OCI-LY1 (cell line): ENCODE data around the gene LSM4.

Experiments used
- H2AFZ ChIP-seq: fragments of 200-600 bp; sonication (generic), shearing (Covaris generic); 2 replicates; pipeline ENCODE4 v1.6.0; 2014; ENCODE audit warnings: antibody characterized with exemption, mild to moderate bottlenecking, low read length
- H3F3A ChIP-seq: fragments of 200-600 bp; sonication (generic), shearing (Covaris generic); 2 replicates; pipeline ENCODE4 v1.6.0; 2014; ENCODE audit warnings: mild to moderate bottlenecking, antibody characterized with exemption, low read length, moderate library complexity; ENCODE audit not compliant: insufficient read depth
- H3K27ac ChIP-seq: fragments of 200-600 bp; sonication (generic); 2 replicates; pipeline ENCODE4 v1.5.1; 2014; ENCODE audit warnings: low read length, mixed run types, mild to moderate bottlenecking, low read depth; ENCODE audit not compliant: poor library complexity, severe bottlenecking
- H3K27me3 ChIP-seq: fragments of 200-600 bp; sonication (generic); 2 replicates; pipeline ENCODE4 v1.6.0; 2014; ENCODE audit warnings: antibody characterized with exemption, mild to moderate bottlenecking, low read length, moderate library complexity; ENCODE audit not compliant: insufficient read depth
- H3K36me3 ChIP-seq: fragments of 200-600 bp; sonication (generic); 2 replicates; pipeline ENCODE4 v1.6.1; 2014; ENCODE audit warnings: mild to moderate bottlenecking, antibody characterized with exemption, low read length, moderate library complexity, mixed read lengths; ENCODE audit not compliant: insufficient read depth
- H3K4me1 ChIP-seq: fragments of 200-600 bp; sonication (generic); 2 replicates; pipeline ENCODE4 v1.5.1; 2014; ENCODE audit warnings: mild to moderate bottlenecking, low read length, moderate library complexity; ENCODE audit not compliant: insufficient read depth, severe bottlenecking
- H3K4me2 ChIP-seq: fragments of 200-600 bp; sonication (generic), shearing (Covaris generic); 2 replicates; pipeline ENCODE4 v1.6.1; 2014; ENCODE audit warnings: low read length
- H3K4me3 ChIP-seq: fragments of 200-600 bp; sonication (generic); 2 replicates; pipeline ENCODE4 v1.5.1; 2014; ENCODE audit warnings: low read length, low read depth, mild to moderate bottlenecking, mixed read lengths; ENCODE audit not compliant: poor library complexity, severe bottlenecking
- H3K79me2 ChIP-seq: fragments of 200-600 bp; shearing (Covaris generic); 2 replicates; pipeline ENCODE4 v1.6.1; 2016; ENCODE audit warnings: mixed run types, low read length, mixed read lengths; ENCODE audit not compliant: insufficient read depth
- H3K9ac ChIP-seq: fragments of 200-600 bp; sonication (generic), shearing (Covaris generic); 2 replicates; pipeline ENCODE4 v1.6.1; 2014; ENCODE audit warnings: mild to moderate bottlenecking, low read length, mixed read lengths
- H3K9me2 ChIP-seq: fragments of 200-600 bp; sonication (generic), shearing (Covaris generic); 2 replicates; pipeline ENCODE4 v1.6.1; 2014; ENCODE audit warnings: low read depth, mild to moderate bottlenecking, low read length, mixed read lengths
- H3K9me3 ChIP-seq: fragments of 200-600 bp; shearing (Covaris generic); 2 replicates; pipeline ENCODE4 v1.6.1; 2014; ENCODE audit warnings: low read length, mixed read lengths
- H4K20me1 ChIP-seq: fragments of 200-600 bp; sonication (generic), shearing (Covaris generic); 2 replicates; pipeline ENCODE4 v1.6.0; 2016; ENCODE audit warnings: mild to moderate bottlenecking, low read length; ENCODE audit not compliant: insufficient read depth
- CTCF ChIP-seq: fragments of 200-600 bp; sonication (generic), shearing (Covaris generic); IDR thresholded peaks from 2 replicates; pipeline ENCODE4 v1.5.1; 2017; ENCODE audit warnings: mild to moderate bottlenecking, antibody characterized with exemption, low read length, moderate library complexity, mixed read lengths
- EZH2 ChIP-seq: fragments of 200-600 bp; sonication (generic), shearing (Covaris generic); IDR thresholded peaks from 2 replicates; pipeline ENCODE4 v1.8.0; 2017; ENCODE audit warnings: borderline replicate concordance, mixed run types, mild to moderate bottlenecking, antibody characterized with exemption, low read length, moderate library complexity, mixed read lengths

Gene LSM4

GRCh38 chr19:18345296-18345695 is 22.4 kb upstream of the LSM4 start:
- Histone ChIP-seq H3K79me2 (no peaks in the 10 kb centered on the region), H3K36me3 (peaks cover 5% of the 10 kb centered on the region; the same call in 1 of the 2 replicates), H4K20me1 (no peaks in the 10 kb centered on the region), H2AFZ (no peak overlapping the region), H3K4me1 (peaks cover 7% of the 10 kb centered on the region), H3F3A (no peaks in the 10 kb centered on the region), H3K27me3 (no peaks in the 10 kb centered on the region), H3K9me2 (no peaks in the 10 kb centered on the region), H3K4me3 (no peak overlapping the region), H3K9ac (no peak overlapping the region), H3K27ac (no peak overlapping the region), H3K4me2 (no peak overlapping the region), H3K9me3 (no peaks in the 10 kb centered on the region)
- TF ChIP-seq CTCF (no peak), EZH2 (no peak)

- H3K4me1 ChIP-seq = peaks cover 14% of the 10 kb centered on the region
- H2AFZ ChIP-seq = no peak overlapping the region
- TF ChIP-seq CTCF (no peak), EZH2 (no peak)
- no peaks in the 10 kb centered on the region for H3K79me2 ChIP-seq
- no peaks in the 10 kb centered on the region for H3K27me3 ChIP-seq
- H3K9me3 ChIP-seq = no peaks in the 10 kb centered on the region
- H3K27ac ChIP-seq = no peak overlapping the region
- H4K20me1 ChIP-seq = no peaks in the 10 kb centered on the region
- no peak overlapping the region for H3K4me3 ChIP-seq
- H3K9me2 ChIP-seq = no peaks in the 10 kb centered on the region
- no peaks in the 10 kb centered on the region for H3F3A ChIP-seq
- H3K9ac ChIP-seq = no peak overlapping the region
- H3K36me3 ChIP-seq = peaks cover 4% of the 10 kb centered on the region; the same call in 1 of the 2 replicates
- no peak overlapping the region for H3K4me2 ChIP-seq
These were observed 21.7 kb upstream of the LSM4 start for GRCh38 chr19:18344582-18344950.

GRCh38 chr19:18342090-18342632 is 19.3 kb upstream of the LSM4 start:
- no peaks in the 10 kb centered on the region for H4K20me1 ChIP-seq
- H3F3A ChIP-seq = no peaks in the 10 kb centered on the region
- no peak overlapping the region for H3K9ac ChIP-seq
- H3K4me1 ChIP-seq = peaks cover 15% of the 10 kb centered on the region
- H3K4me3 ChIP-seq = no peak overlapping the region
- H3K9me2 ChIP-seq = no peaks in the 10 kb centered on the region
- H3K4me2 ChIP-seq = no peak overlapping the region
- no peak overlapping the region for H2AFZ ChIP-seq
- H3K27ac ChIP-seq = no peak overlapping the region
- peaks cover 4% of the 10 kb centered on the region; the same call in 1 of the 2 replicates for H3K36me3 ChIP-seq
- no peak for TF ChIP-seq EZH2
- no peak for TF ChIP-seq CTCF
- no peaks in the 10 kb centered on the region for H3K9me3 ChIP-seq
- no peaks in the 10 kb centered on the region; the same call in 1 of the 2 replicates for H3K27me3 ChIP-seq
- no peaks in the 10 kb centered on the region for H3K79me2 ChIP-seq
